Fibroblast of skin of left biceps (primary cell): ENCODE results near the gene CIPC.

Source experiments
- DNase-seq, 2 experiments: peaks; one replicate each; pipeline ENCODE4 v3.0.0-alpha.2; 2013; ENCODE audit warnings: low read depth in 2 of 2

Gene CIPC

GRCh38 chr14:77103475-77103874 lies 5.4 kb downstream of the CIPC start:
- DNase-seq: no peak

- no peak for DNase-seq
These were observed 5.9 kb downstream of the CIPC start for GRCh38 chr14:77103951-77104350.

- DNase-seq: no peak
These were observed 6.3 kb downstream of the CIPC start for GRCh38 chr14:77104393-77104792.

- no peak for DNase-seq
These were observed 7.3 kb downstream of the CIPC start for GRCh38 chr14:77105145-77105939.

GRCh38 chr14:77106666-77107065 lies 8.6 kb downstream of the CIPC start:
- no peak for DNase-seq

- no peak for DNase-seq
These were observed 9.2 kb downstream of the CIPC start for GRCh38 chr14:77107228-77107627.

- no peak for DNase-seq
These were observed 10.7 kb downstream of the CIPC start for GRCh38 chr14:77108753-77109152.

- DNase-seq: no peak
These were observed 11.6 kb downstream of the CIPC start for GRCh38 chr14:77109656-77110055.

- DNase-seq: no peak
These were observed 12.2 kb downstream of the CIPC start for GRCh38 chr14:77110286-77110685.

GRCh38 chr14:77111021-77111420 lies 13.0 kb downstream of the CIPC start:
- no peak for DNase-seq

GRCh38 chr14:77113644-77114043 lies 15.6 kb downstream of the CIPC start:
- DNase-seq: no peak

GRCh38 chr14:77114609-77115008 lies 16.6 kb downstream of the CIPC start:
- DNase-seq: no peak

GRCh38 chr14:77116172-77116817 lies 18.2 kb downstream of the CIPC start:
- DNase-seq: no peak

GRCh38 chr14:77119851-77120250 lies 21.8 kb downstream of the CIPC start:
- DNase-seq: no peak

GRCh38 chr14:77120771-77121743 lies 23.0 kb downstream of the CIPC start:
- DNase-seq: no peak

- DNase-seq: no peak
These were observed 24.6 kb downstream of the CIPC start for GRCh38 chr14:77122526-77123125.

GRCh38 chr14:77123381-77124325 lies 25.6 kb downstream of the CIPC start:
- DNase-seq: no peak

- no peak for DNase-seq
These were observed 26.6 kb downstream of the CIPC start for GRCh38 chr14:77124345-77125280.

GRCh38 chr14:77125281-77125801 lies 27.3 kb downstream of the CIPC start:
- no peak for DNase-seq
